ENCODE data around the gene GPC6. TPM values are rescaled to one million over a fixed set of nuclear protein-coding genes. Genes with fewer than 3 reads are reported as not detected.

Gene GPC6
- total RNA-seq, 2 experiments from 2014 or later = not detected

DNA sequence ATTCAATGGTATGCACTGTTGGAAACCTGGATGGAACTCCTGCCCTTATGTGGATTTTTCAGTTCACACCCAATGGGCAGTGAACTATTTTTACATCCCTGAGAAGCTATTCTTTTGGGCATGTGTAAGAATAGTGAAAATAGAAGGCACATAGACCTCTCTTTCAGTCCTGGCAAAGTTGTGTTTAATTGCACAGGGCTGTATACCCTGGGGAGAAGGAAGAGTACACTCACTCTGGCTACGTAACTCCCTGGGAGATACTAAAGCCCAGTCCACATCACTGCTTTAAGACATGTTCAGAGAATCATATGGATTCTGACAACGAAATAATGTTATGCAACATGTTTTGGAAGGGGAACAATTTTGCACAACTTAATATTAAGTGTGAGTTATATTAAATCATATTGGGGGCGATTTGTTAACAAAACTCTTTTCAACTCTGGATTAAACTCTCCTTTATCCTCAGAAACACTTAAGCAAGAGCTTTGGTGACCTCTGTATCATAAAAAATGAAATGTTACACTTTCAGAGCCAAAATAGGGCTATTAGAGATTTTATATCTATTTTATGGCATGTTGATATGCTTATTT is 1086.8 kb downstream of the GPC6 start:
- ChIA-PET CTCF (no interaction called here), POLR2A (interaction anchor here (0.8 kb wide), 1 partner anchor 73 kb away, joined by 3 read pairs; no protein-coding TSS in a partner anchor)

DNA sequence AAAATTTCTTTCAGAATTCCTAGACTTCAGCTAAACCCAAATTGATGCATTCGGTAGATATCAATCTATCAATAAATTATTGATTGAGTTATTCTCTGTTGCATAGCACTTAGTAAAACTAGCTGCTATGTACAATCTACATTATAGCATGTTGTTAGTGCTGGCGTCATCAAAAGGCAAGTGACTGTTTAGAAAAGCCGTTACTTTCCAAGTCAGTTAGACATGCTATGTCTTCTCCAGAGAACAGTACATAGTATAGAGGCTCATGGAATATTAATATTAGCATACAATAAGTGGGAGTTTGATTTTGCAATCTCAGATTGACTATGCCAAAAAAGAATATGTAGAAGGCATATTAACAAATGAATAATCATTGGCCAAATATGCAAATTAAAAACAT is 1087.3 kb downstream of the GPC6 start:
- ChIA-PET CTCF (no interaction called here), POLR2A (no interaction called here)

DNA sequence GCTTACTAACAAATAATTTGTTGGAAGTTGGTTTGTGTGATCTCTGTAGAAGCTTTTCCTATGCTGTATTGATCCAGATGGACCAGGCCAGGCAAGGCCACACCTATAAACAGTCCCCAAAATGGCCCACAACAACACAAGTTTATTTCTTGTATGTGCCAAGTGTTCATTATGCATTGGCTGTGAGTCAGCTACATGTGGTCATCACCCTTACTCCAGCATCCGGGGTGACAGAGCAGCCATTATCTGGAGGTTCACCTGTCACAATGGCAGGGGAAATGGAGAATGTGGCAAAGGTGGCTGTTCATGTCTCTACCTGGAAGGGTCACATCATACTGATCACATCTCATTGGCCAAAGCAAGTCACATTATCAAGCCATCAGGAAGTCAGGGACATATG is 1088.6 kb downstream of the GPC6 start:
- POLR2A ChIA-PET = no interaction called here
- CTCF ChIA-PET = no interaction called here

GRCh38 chr13:94317063-94317491 is 1090.5 kb downstream of the GPC6 start:
- POLR2A ChIA-PET = interaction anchor here (0.7 kb wide), 1 partner anchor 96 kb away, joined by 6 read pairs; no protein-coding TSS in a partner anchor
- CTCF ChIA-PET = no interaction called here

DNA sequence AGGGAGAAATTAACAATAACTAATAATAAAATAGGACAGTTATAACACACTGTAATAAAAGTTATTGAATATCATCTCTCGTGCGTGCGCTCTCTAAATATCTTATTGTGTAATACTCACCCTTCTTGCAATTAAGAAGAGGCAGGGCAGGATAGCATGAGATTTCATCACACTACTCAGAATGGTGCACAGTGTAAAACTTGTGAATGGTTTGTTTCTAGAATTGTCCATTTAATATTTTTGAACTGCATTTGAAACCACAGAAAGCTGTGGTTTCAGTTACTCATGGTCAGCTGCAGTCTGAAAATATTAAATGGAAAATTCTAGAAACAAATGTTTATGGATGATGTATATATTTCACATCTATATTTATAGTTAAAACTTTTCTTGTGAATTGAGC is 1091.8 kb downstream of the GPC6 start:
- CTCF ChIA-PET = no interaction called here

DNA sequence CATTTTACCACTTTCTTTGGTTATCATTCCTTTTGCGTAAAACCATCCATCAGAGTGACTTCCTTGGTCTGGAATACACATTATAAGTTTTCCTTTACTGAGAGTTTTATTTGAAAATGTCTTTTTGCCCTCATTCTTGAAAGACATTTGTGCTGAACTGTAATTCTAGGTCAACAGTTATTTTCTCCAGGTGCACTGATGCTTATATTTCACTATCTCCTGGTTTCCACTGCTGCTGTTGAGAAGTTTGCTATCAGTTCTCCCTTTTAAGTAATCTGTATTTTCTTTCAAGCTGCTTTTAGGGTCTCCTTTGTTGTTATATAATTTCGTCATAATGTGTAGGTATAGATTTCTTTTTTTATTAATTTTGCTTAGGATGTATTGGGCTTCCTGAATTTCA is 1092.9 kb downstream of the GPC6 start:
- ChIA-PET CTCF (no interaction called here), POLR2A (no interaction called here)

More for the DNA sequence above, 1091.8 kb downstream of the GPC6 start:
- POLR2A ChIA-PET = no interaction called here

- CTCF ChIA-PET = interaction anchor here (0.7 kb wide), 1 partner anchor 39 kb away, joined by 3 read pairs; no protein-coding TSS in a partner anchor
Measured at GRCh38 chr13:94322925-94323763, 1096.5 kb downstream of the GPC6 start.

DNA sequence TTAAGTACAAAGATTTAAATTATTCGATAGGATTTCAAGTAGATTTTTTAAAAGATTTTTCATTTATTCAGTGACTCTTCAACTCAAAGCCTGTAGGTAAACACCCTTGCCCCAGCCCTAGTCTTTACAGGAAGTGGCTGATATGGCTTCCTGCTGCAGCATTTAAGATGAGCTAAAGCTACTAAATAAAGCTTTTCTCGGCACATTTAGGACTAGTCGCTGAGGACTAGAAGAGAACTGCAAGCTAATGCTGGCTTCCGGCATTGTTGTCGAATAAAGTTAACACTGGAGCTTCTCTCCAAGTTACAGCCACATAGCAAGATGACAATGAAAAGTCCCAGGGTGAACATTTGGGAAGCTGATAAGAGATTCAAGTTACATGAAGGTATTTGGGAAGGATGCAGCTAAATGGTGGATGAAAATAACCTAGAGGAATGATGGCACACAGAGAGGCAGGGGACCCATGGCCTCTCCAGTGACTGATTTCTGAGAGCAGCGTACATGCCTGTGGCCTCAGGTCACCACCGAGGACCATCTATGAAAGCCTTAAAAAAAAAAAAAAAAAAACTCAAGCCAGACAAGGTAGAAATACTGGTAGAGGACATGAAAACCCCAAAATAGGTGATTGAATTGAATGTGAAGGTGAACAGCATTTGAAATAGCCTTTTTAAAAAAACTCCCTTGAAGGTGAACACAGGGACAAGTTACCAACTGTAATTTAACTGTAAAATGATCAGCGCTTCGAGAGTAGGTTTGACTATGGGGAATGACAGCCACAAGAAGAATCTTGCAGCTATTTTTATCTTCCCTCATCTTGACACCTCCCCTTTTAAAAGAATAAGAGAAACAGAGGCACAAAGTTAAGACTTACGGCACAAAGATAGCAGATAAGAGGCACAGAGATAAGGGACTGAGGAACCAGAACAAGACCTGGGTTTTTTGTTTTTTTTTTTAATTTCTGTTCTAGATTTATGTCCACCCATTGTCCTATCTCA is 1097.5 kb downstream of the GPC6 start:
- POLR2A ChIA-PET = no interaction called here

More at GRCh38 chr13:94322925-94323763, 1096.5 kb downstream of the GPC6 start:
- POLR2A ChIA-PET = no interaction called here

DNA sequence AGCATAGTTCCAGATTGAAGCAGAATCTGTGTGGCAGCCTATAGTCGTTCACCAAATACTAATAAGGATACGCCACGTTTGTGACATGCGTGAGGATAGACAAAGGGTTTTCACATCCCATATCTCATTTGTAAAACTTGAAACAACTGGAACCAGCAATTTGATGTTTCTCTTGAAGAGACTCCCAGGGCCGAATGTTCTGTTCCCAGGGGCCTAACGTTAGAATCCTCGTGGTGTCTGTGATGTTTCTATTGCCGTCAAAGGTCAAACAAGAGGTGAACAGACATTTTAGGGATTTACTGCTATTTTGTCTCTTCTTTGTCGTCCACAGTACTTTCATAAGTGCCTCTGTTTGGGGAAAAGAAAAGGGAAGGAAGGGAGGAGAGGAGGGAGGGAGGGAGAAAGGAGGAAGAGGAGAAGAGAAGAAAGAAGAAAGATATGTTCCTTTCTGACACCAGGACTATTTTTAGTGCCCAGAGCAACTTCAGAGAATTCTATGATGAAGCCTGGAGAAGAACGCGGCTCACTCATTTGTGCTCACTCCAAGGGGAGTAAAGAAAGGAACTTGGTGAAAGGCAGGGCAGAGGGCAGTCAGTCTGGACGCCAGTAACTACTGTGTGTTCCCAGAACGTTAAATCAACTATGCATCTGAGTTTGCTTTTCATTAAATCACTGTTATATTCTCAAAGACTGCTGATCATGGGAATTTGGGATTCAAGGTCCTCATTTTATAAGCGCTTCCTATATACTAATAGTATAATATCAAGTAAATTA is 1098.3 kb downstream of the GPC6 start:
- ChIA-PET POLR2A (no interaction called here), CTCF (no interaction called here)

More for the DNA sequence above, 1097.5 kb downstream of the GPC6 start:
- CTCF ChIA-PET = interaction anchor here (0.7 kb wide), 1 partner anchor 38 kb away, joined by 3 read pairs; no protein-coding TSS in a partner anchor

GRCh38 chr13:94325650-94326049 is 1099.0 kb downstream of the GPC6 start:
- ChIA-PET CTCF (no interaction called here), POLR2A (no interaction called here)

DNA sequence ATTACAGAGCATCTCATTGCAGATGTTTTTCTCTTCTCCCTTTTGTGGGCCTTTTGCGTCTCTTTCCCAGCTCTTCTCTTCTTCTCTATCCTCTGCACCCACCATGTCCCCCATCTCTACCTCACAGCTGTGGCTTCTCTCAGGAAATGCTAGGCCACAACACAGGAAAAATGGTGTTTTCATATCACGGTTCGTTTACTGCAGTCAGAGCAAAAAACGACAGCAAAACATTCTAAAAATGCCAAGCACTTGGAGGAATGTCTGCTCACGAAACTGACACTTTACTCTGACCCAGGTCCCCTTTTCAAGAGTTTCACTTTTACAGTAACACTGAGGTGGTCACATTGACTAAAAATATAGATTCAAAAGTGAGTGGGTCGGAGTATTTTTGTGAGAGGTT is 1100.7 kb downstream of the GPC6 start:
- CTCF ChIA-PET = interaction anchor here (0.7 kb wide), 1 partner anchor 91 kb away, joined by 3 read pairs; no protein-coding TSS in a partner anchor
- POLR2A ChIA-PET = interaction anchor here (0.5 kb wide), 1 partner anchor 1381 kb away, joined by 3 read pairs; no protein-coding TSS in a partner anchor

- POLR2A ChIA-PET = no interaction called here
- CTCF ChIA-PET = no interaction called here
Measured at GRCh38 chr13:94328381-94329041, 1101.9 kb downstream of the GPC6 start.

- ChIA-PET CTCF (no interaction called here), POLR2A (no interaction called here)
Measured at GRCh38 chr13:94329277-94329676, 1102.7 kb downstream of the GPC6 start.

- POLR2A ChIA-PET = no interaction called here
- CTCF ChIA-PET = no interaction called here
Measured at GRCh38 chr13:94329754-94330551, 1103.3 kb downstream of the GPC6 start.

DNA sequence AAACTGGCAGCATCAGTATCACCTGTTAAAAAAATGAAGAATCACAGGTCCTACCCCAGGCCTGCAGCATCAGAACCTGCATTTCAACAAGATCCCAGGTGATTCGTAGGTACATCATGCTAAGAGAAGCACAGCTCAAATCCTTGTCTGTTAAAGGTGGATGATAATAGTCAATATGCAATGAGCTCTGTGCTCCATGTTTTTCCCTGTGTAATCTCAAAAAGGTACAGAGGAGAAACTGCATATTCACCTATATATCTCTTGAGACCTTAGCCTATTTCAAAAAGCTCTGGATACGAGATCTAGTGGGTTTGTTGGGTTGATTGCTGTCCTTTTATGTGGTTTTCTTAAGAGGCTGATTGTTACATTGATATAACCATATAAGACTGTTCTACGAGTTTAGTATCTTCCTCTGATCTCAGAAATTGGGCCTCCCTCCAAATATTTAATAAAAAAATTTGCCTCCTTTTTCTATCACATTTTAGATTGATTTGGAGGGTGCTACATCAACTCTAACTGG is 1104.0 kb downstream of the GPC6 start:
- ChIA-PET POLR2A (no interaction called here), CTCF (no interaction called here)

- CTCF ChIA-PET = no interaction called here
- POLR2A ChIA-PET = no interaction called here
Measured at GRCh38 chr13:94331281-94331680, 1104.7 kb downstream of the GPC6 start.

GRCh38 chr13:94332359-94333096 is 1105.9 kb downstream of the GPC6 start:
- ChIA-PET CTCF (no interaction called here), POLR2A (no interaction called here)
